ENCODE measurements around the gene PTPRG. TPM values are rescaled to one million over a fixed set of nuclear protein-coding genes. Genes with fewer than 3 reads are reported as not detected.

The PTPRG gene
- total and polyA plus RNA-seq, 10 of the 15 experiments (the other 5 are each of a cell fraction or from before 2014, with no cell fraction given): 0.29 to 20.7 (median 1.4) TPM

DNA sequence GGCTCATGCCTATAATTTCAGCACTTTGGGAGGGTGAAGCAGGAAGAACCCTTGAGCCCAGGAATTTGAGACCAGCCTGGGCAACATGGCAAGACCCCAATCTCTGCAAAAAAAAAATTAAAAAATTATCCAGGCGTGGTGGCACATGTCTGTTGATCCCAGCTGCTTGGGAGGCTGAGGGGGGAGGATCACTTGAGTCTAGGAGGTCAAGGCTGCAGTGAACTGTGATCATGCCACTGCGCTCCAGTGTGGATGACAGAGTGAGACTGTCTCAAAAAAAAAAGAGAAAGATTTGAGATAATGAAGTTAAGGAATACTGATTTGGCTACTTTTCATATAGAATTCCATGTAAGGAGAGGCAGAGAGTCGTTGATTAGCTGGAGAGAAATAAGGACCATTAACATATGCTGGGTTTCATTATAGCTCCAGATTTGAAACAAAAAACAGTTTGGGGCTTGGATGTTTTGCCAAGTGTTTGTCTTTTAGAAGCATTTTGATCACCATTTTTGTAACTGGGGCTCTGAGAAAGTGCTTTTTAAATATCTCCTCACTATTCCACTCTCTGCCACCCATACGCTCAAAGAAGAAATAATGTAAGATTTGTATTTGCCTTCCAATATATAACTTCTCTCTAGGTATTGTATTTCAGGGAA is 597.8 kb downstream of the PTPRG start:
- no TSS peak for BruUV-seq (replicated peaks)

More for the DNA sequence above, 597.8 kb downstream of the PTPRG start:
- TF ChIP-seq NRF1 (conservative IDR thresholded peaks at IDR 0.05; ENCODE audit: low read depth, low read length) (no peak), EP300 (IDR thresholded peaks at IDR 0.05; ENCODE audit: borderline replicate concordance in 1 of 2, control insufficient read depth in 1 of 2, low read depth in 2 of 2, low read length in 2 of 2) (no peak), MTA3 (IDR thresholded peaks at IDR 0.05; ENCODE audit: borderline replicate concordance, low read length) (no peak), IRF4 (IDR thresholded peaks at IDR 0.05; ENCODE audit: low read depth, low read length) (no peak), NFXL1 (IDR thresholded peaks at IDR 0.05; ENCODE audit: borderline replicate concordance) (no peak), TCF12 (IDR thresholded peaks at IDR 0.05; ENCODE audit: low read depth, low read length) (no peak), WRNIP1 (IDR thresholded peaks at IDR 0.05; ENCODE audit: borderline replicate concordance, low read depth, low read length) (no peak)
- TF ChIP-seq, protein P1, sequence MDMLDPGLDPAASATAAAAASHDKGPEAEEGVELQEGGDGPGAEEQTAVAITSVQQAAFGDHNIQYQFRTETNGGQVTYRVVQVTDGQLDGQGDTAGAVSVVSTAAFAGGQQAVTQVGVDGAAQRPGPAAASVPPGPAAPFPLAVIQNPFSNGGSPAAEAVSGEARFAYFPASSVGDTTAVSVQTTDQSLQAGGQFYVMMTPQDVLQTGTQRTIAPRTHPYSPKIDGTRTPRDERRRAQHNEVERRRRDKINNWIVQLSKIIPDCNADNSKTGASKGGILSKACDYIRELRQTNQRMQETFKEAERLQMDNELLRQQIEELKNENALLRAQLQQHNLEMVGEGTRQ (IDR thresholded peaks at IDR 0.05; ENCODE audit: borderline replicate concordance, low read depth, low read length): no peak
- TF ChIP-seq, protein P2, sequence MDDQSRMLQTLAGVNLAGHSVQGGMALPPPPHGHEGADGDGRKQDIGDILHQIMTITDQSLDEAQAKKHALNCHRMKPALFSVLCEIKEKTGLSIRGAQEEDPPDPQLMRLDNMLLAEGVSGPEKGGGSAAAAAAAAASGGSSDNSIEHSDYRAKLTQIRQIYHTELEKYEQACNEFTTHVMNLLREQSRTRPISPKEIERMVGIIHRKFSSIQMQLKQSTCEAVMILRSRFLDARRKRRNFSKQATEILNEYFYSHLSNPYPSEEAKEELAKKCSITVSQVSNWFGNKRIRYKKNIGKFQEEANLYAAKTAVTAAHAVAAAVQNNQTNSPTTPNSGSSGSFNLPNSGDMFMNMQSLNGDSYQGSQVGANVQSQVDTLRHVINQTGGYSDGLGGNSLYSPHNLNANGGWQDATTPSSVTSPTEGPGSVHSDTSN (IDR thresholded peaks at IDR 0.05; ENCODE audit: insufficient replicate concordance, low read depth, low read length): no peak
- TF ChIP-seq, protein P3, sequence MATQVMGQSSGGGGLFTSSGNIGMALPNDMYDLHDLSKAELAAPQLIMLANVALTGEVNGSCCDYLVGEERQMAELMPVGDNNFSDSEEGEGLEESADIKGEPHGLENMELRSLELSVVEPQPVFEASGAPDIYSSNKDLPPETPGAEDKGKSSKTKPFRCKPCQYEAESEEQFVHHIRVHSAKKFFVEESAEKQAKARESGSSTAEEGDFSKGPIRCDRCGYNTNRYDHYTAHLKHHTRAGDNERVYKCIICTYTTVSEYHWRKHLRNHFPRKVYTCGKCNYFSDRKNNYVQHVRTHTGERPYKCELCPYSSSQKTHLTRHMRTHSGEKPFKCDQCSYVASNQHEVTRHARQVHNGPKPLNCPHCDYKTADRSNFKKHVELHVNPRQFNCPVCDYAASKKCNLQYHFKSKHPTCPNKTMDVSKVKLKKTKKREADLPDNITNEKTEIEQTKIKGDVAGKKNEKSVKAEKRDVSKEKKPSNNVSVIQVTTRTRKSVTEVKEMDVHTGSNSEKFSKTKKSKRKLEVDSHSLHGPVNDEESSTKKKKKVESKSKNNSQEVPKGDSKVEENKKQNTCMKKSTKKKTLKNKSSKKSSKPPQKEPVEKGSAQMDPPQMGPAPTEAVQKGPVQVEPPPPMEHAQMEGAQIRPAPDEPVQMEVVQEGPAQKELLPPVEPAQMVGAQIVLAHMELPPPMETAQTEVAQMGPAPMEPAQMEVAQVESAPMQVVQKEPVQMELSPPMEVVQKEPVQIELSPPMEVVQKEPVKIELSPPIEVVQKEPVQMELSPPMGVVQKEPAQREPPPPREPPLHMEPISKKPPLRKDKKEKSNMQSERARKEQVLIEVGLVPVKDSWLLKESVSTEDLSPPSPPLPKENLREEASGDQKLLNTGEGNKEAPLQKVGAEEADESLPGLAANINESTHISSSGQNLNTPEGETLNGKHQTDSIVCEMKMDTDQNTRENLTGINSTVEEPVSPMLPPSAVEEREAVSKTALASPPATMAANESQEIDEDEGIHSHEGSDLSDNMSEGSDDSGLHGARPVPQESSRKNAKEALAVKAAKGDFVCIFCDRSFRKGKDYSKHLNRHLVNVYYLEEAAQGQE (IDR thresholded peaks at IDR 0.05; ENCODE audit: low read depth, low read length): no peak
- no peak overlapping the region for H3K4me2 ChIP-seq (ENCODE audit: control insufficient read depth, insufficient read depth)
- no peak for DNase-seq (ENCODE audit: low read depth, low spot score)
- H3K9ac ChIP-seq (ENCODE audit: control insufficient read depth, insufficient read depth, low read length): no peak overlapping the region
- FAIRE-seq: no peak
- H3K36me3 ChIP-seq (ENCODE audit: control insufficient read depth in 2 of 2, insufficient read depth in 2 of 2, low read length in 1 of 2): no peaks in the 10 kb centered on the region
- in situ Hi-C loops (cut with MboI): no loop called here
- WGBS (ENCODE audit: insufficient coverage, insufficient replicate concordance, low lambda C conversion rate, missing lambda C conversion rate): 25% methylated on average over 4 of the region's 4 CpGs
- POLR2A ChIA-PET: no interaction called here
- H3K4me1 ChIP-seq (ENCODE audit: control insufficient read depth, insufficient read depth, low read length): no peaks in the 10 kb centered on the region
- no peak for ATAC-seq
- intact Hi-C loops (cut with micrococcal nuclease; ENCODE audit: unreplicated experiment): no loop called here
- no peaks in the 10 kb centered on the region for H3K9me3 ChIP-seq (replicated peaks; ENCODE audit: control insufficient read depth, insufficient read depth, low read length)
- no peaks in the 10 kb centered on the region for H3K27me3 ChIP-seq (replicated peaks in 1 of 2; ENCODE audit: control insufficient read depth in 2 of 2, insufficient read depth in 2 of 2, low read length in 1 of 2)
- H3K79me2 ChIP-seq (ENCODE audit: control insufficient read depth, insufficient read depth, low read length): no peaks in the 10 kb centered on the region
- H3K27ac ChIP-seq (ENCODE audit: control insufficient read depth, insufficient read depth): no peak overlapping the region
- no peak overlapping the region for H2AFZ ChIP-seq (ENCODE audit: control insufficient read depth, low read depth, low read length)
- no peak overlapping the region for H3K4me3 ChIP-seq
- SMC1A ChIA-PET (ENCODE audit: uncharacterized antibody, unreplicated experiment): interaction anchor here (1.2 kb wide), 1 partner anchor 10 kb away, joined by 6 read pairs; no protein-coding TSS in a partner anchor
- RAD21 ChIA-PET (ENCODE audit: unreplicated experiment): no interaction called here
- CTCF ChIA-PET: no interaction called here
- H4K20me1 ChIP-seq (ENCODE audit: control insufficient read depth, insufficient read depth): no peaks in the 10 kb centered on the region
